ENCODE data around the gene TIMELESS.
"Not testable (repeated sequence)": the region's sequence is repeated elsewhere in the genome, so short reads cannot be mapped to it uniquely, and the experiment has no call there.

The TIMELESS gene

GRCh38 chr12:56448860-56449621, at the start of gene TIMELESS:
Gene TIMELESS, minus strand, starts transcription at chr12:56449426. Its CDS starts 15,256 bp downstream, at chr12:56434170.
- CTCF ChIA-PET: interaction anchor here (0.7 to 2.3 kb wide), 5 partner anchors 12 to 724 kb away, joined by 3 to 11 read pairs (median 6); partner anchors contain the start of gene STAT2
- Mint-ChIP-seq H3K4me1 (peaks cover 27% of the 10 kb centered on the region), H3K27me3 (peaks cover 13% of the 10 kb centered on the region), H3K4me3 (peak within 1 kb of the TSS; percentile 84), H3K27ac (peak within 1 kb of the TSS; percentile 83), H3K36me3 (peaks cover 11% of the 10 kb centered on the region), H3K9me3 (peaks cover 2% of the 10 kb centered on the region)
- DNase-seq: peak; percentile 90

GRCh38 chr12:56498126-56498902, 49.1 kb upstream of the TIMELESS start:
- not testable (repeated sequence) for H3K9me3 Mint-ChIP-seq, H3K4me3 Mint-ChIP-seq, H3K4me1 Mint-ChIP-seq, DNase-seq, H3K27ac Mint-ChIP-seq, H3K36me3 Mint-ChIP-seq
- H3K27me3 Mint-ChIP-seq: peaks cover 31% of the 10 kb centered on the region
- CTCF ChIA-PET: interaction anchor here (0.9 kb wide), 1 partner anchor 10 kb away, joined by 3 read pairs; the partner anchor contains the start of gene GLS2

- Mint-ChIP-seq H3K27me3 (peaks cover 39% of the 10 kb centered on the region), H3K4me3 (peak overlapping the region; percentile 38)
- H3K36me3 Mint-ChIP-seq, H3K27ac Mint-ChIP-seq, H3K4me1 Mint-ChIP-seq, H3K9me3 Mint-ChIP-seq: not testable (repeated sequence)
- peak; percentile 73 for DNase-seq
- CTCF ChIA-PET: interaction anchor here (0.6 to 1.3 kb wide), 3 partner anchors 12 to 18 kb away, joined by 3 to 4 read pairs (median 4); no protein-coding TSS in a partner anchor
Measured at GRCh38 chr12:56496704-56497103, 47.5 kb upstream of the TIMELESS start.

GRCh38 chr12:56494481-56494880, 45.3 kb upstream of the TIMELESS start:
- peaks cover 51% of the 10 kb centered on the region for H3K27me3 Mint-ChIP-seq
- H3K27ac Mint-ChIP-seq, H3K4me3 Mint-ChIP-seq, H3K9me3 Mint-ChIP-seq, H3K4me1 Mint-ChIP-seq, CTCF ChIA-PET, H3K36me3 Mint-ChIP-seq, DNase-seq: not testable (repeated sequence)

GRCh38 chr12:56494106-56494415, 44.8 kb upstream of the TIMELESS start:
- H3K4me1 Mint-ChIP-seq, H3K4me3 Mint-ChIP-seq, H3K27ac Mint-ChIP-seq, CTCF ChIA-PET, H3K36me3 Mint-ChIP-seq, DNase-seq, H3K9me3 Mint-ChIP-seq: not testable (repeated sequence)
- peaks cover 51% of the 10 kb centered on the region for H3K27me3 Mint-ChIP-seq

- H3K9me3 Mint-ChIP-seq, CTCF ChIA-PET, H3K27ac Mint-ChIP-seq, H3K4me3 Mint-ChIP-seq, DNase-seq, H3K36me3 Mint-ChIP-seq: not testable (repeated sequence)
- H3K27me3 Mint-ChIP-seq: peaks cover 51% of the 10 kb centered on the region
- H3K4me1 Mint-ChIP-seq: peaks cover 13% of the 10 kb centered on the region
Measured at GRCh38 chr12:56493409-56494105, 44.3 kb upstream of the TIMELESS start.

GRCh38 chr12:56490360-56490759, 41.1 kb upstream of the TIMELESS start:
- CTCF ChIA-PET: interaction anchor here (0.7 kb wide), 1 partner anchor 95 kb away, joined by 3 read pairs; no protein-coding TSS in a partner anchor
- H3K9me3 Mint-ChIP-seq: peaks cover 2% of the 10 kb centered on the region
- DNase-seq: no peak
- H3K27ac Mint-ChIP-seq: no peak overlapping the region
- H3K36me3 Mint-ChIP-seq: peaks cover 4% of the 10 kb centered on the region
- peaks cover 22% of the 10 kb centered on the region for H3K4me1 Mint-ChIP-seq
- H3K27me3 Mint-ChIP-seq: peaks cover 74% of the 10 kb centered on the region
- H3K4me3 Mint-ChIP-seq: no peak overlapping the region

- peak within 1 kb of the TSS; percentile 74 for H3K4me3 Mint-ChIP-seq
- peaks cover 22% of the 10 kb centered on the region for H3K4me1 Mint-ChIP-seq
- H3K9me3 Mint-ChIP-seq: peaks cover 2% of the 10 kb centered on the region
- CTCF ChIA-PET: interaction anchor here (1.2 kb wide), 1 partner anchor 10 kb away, joined by 3 read pairs; no protein-coding TSS in a partner anchor
- H3K27ac Mint-ChIP-seq: no peak within 1 kb of the TSS
- peaks cover 64% of the 10 kb centered on the region for H3K27me3 Mint-ChIP-seq
- H3K36me3 Mint-ChIP-seq: peaks cover 4% of the 10 kb centered on the region
- peak; percentile 79 for DNase-seq
Measured at GRCh38 chr12:56488041-56488955, 39.1 kb upstream of the TIMELESS start, which contains the start of gene GLS2. Gene GLS2, minus strand, starts transcription at chr12:56488161. Its CDS starts 43 bp downstream, at chr12:56488118.

- Mint-ChIP-seq H3K27ac (no peak overlapping the region), H3K4me3 (peak overlapping the region; percentile 74), H3K27me3 (peaks cover 62% of the 10 kb centered on the region), H3K36me3 (peaks cover 4% of the 10 kb centered on the region), H3K4me1 (peaks cover 22% of the 10 kb centered on the region), H3K9me3 (peaks cover 2% of the 10 kb centered on the region)
- CTCF ChIA-PET: interaction anchor here (1.2 kb wide), 1 partner anchor 11 kb away, joined by 3 read pairs; no protein-coding TSS in a partner anchor
- peak; percentile 44 for DNase-seq
Measured at GRCh38 chr12:56487448-56488040, 38.3 kb upstream of the TIMELESS start.

GRCh38 chr12:56486694-56487093, 37.5 kb upstream of the TIMELESS start:
- CTCF ChIA-PET: no interaction called here
- Mint-ChIP-seq H3K27ac (no peak overlapping the region), H3K36me3 (peaks cover 3% of the 10 kb centered on the region), H3K4me3 (no peak overlapping the region), H3K27me3 (peaks cover 56% of the 10 kb centered on the region), H3K4me1 (peaks cover 22% of the 10 kb centered on the region), H3K9me3 (peaks cover 2% of the 10 kb centered on the region)
- DNase-seq: no peak

- CTCF ChIA-PET: interaction anchor here (1.8 kb wide), 1 partner anchor 12 kb away, joined by 4 read pairs; no protein-coding TSS in a partner anchor
- H3K27ac Mint-ChIP-seq: no peak overlapping the region
- H3K27me3 Mint-ChIP-seq: peaks cover 35% of the 10 kb centered on the region
- no peak overlapping the region for H3K4me3 Mint-ChIP-seq
- no peak for DNase-seq
- peaks cover 22% of the 10 kb centered on the region for H3K4me1 Mint-ChIP-seq
- H3K9me3 Mint-ChIP-seq: peaks cover 2% of the 10 kb centered on the region
- peaks cover 2% of the 10 kb centered on the region for H3K36me3 Mint-ChIP-seq
Measured at GRCh38 chr12:56484566-56484965, 35.3 kb upstream of the TIMELESS start.

- peaks cover 3% of the 10 kb centered on the region for H3K36me3 Mint-ChIP-seq
- H3K4me3 Mint-ChIP-seq: no peak overlapping the region
- CTCF ChIA-PET: interaction anchor here (1.1 kb wide), 1 partner anchor 22 kb away, joined by 5 read pairs; no protein-coding TSS in a partner anchor
- DNase-seq: no peak
- H3K27ac Mint-ChIP-seq: no peak overlapping the region
- H3K9me3 Mint-ChIP-seq: no peaks in the 10 kb centered on the region
- no peaks in the 10 kb centered on the region for H3K27me3 Mint-ChIP-seq
- H3K4me1 Mint-ChIP-seq: no peaks in the 10 kb centered on the region
Measured at GRCh38 chr12:56479625-56480024, 30.4 kb upstream of the TIMELESS start.

Measured in activated naive CD4-positive, alpha-beta T cell treated with anti-CD3 and anti-CD28 coated beads, Interleukin-2, amount 10 ng/mL, durations not matched to agents 7 days and 5 days (primary cell).